ENCODE data around the gene INS.
"Not testable (repeated sequence)": the region's sequence is repeated elsewhere in the genome, so short reads cannot be mapped to it uniquely, and the experiment has no call there.

The INS gene

GRCh38 chr11:2180347-2180746, 19.3 kb upstream of the INS start:
- no peaks in the 10 kb centered on the region for H3K9me3 ChIP-seq (ENCODE audit: control insufficient read depth, insufficient read depth, low read length)
- DNase-seq (ENCODE audit: low read depth, low spot score): no peak
- no peak overlapping the region for H3K27ac ChIP-seq (ENCODE audit: low read length)
- no peak overlapping the region for H3K4me3 ChIP-seq (ENCODE audit: low read length)
- no peaks in the 10 kb centered on the region for H3K4me1 ChIP-seq (ENCODE audit: control insufficient read depth, insufficient read depth, low read length)
- no peaks in the 10 kb centered on the region for H3K27me3 ChIP-seq (ENCODE audit: control insufficient read depth, insufficient read depth, low read length)
- no CpG with 5 or more reads among the region's 15 CpGs for WGBS (ENCODE audit: insufficient coverage, insufficient read length)
- H3K36me3 ChIP-seq (ENCODE audit: control insufficient read depth, insufficient read depth, low read length): no peaks in the 10 kb centered on the region

- H3K4me1 ChIP-seq (ENCODE audit: control insufficient read depth, insufficient read depth, low read length): no peaks in the 10 kb centered on the region
- H3K27ac ChIP-seq (ENCODE audit: low read length): no peak overlapping the region
- H3K36me3 ChIP-seq (ENCODE audit: control insufficient read depth, insufficient read depth, low read length): no peaks in the 10 kb centered on the region
- no peaks in the 10 kb centered on the region for H3K27me3 ChIP-seq (ENCODE audit: control insufficient read depth, insufficient read depth, low read length)
- H3K4me3 ChIP-seq (ENCODE audit: low read length): no peak overlapping the region
- no CpG with 5 or more reads among the region's 10 CpGs for WGBS (ENCODE audit: insufficient coverage, insufficient read length)
- DNase-seq (ENCODE audit: low read depth, low spot score): no peak
- no peaks in the 10 kb centered on the region for H3K9me3 ChIP-seq (ENCODE audit: control insufficient read depth, insufficient read depth, low read length)
Observed at GRCh38 chr11:2179516-2179915, 18.5 kb upstream of the INS start.

- Histone ChIP-seq H3K36me3 (ENCODE audit: control insufficient read depth, insufficient read depth, low read length) (no peaks in the 10 kb centered on the region), H3K4me3 (ENCODE audit: low read length) (no peak overlapping the region), H3K4me1 (ENCODE audit: control insufficient read depth, insufficient read depth, low read length) (no peaks in the 10 kb centered on the region), H3K27ac (ENCODE audit: low read length) (no peak overlapping the region), H3K27me3 (ENCODE audit: control insufficient read depth, insufficient read depth, low read length) (no peaks in the 10 kb centered on the region), H3K9me3 (ENCODE audit: control insufficient read depth, insufficient read depth, low read length) (no peaks in the 10 kb centered on the region)
- WGBS (ENCODE audit: insufficient coverage, insufficient read length): no CpG with 5 or more reads among the region's 16 CpGs
- DNase-seq (ENCODE audit: low read depth, low spot score): no peak
Observed at GRCh38 chr11:2178906-2179494, 18.0 kb upstream of the INS start.

GRCh38 chr11:2178055-2178773, 17.2 kb upstream of the INS start:
- not testable (repeated sequence) for H3K36me3 ChIP-seq (ENCODE audit: control insufficient read depth, insufficient read depth, low read length); H3K27me3 ChIP-seq (ENCODE audit: control insufficient read depth, insufficient read depth, low read length); H3K9me3 ChIP-seq (ENCODE audit: control insufficient read depth, insufficient read depth, low read length); DNase-seq (ENCODE audit: low read depth, low spot score); H3K27ac ChIP-seq (ENCODE audit: low read length); H3K4me1 ChIP-seq (ENCODE audit: control insufficient read depth, insufficient read depth, low read length); H3K4me3 ChIP-seq (ENCODE audit: low read length)
- no CpG with 5 or more reads among the region's 16 CpGs for WGBS (ENCODE audit: insufficient coverage, insufficient read length)

- WGBS (ENCODE audit: insufficient coverage, insufficient read length): no CpG with 5 or more reads among the region's 18 CpGs
- no peaks in the 10 kb centered on the region for H3K4me1 ChIP-seq (ENCODE audit: control insufficient read depth, insufficient read depth, low read length)
- H3K27me3 ChIP-seq (ENCODE audit: control insufficient read depth, insufficient read depth, low read length): no peaks in the 10 kb centered on the region
- H3K9me3 ChIP-seq (ENCODE audit: control insufficient read depth, insufficient read depth, low read length): no peaks in the 10 kb centered on the region
- no peak overlapping the region for H3K27ac ChIP-seq (ENCODE audit: low read length)
- no peak for DNase-seq (ENCODE audit: low read depth, low spot score)
- no peaks in the 10 kb centered on the region for H3K36me3 ChIP-seq (ENCODE audit: control insufficient read depth, insufficient read depth, low read length)
- H3K4me3 ChIP-seq (ENCODE audit: low read length): no peak overlapping the region
Observed at GRCh38 chr11:2177076-2177475, 16.1 kb upstream of the INS start.

GRCh38 chr11:2176389-2176900, 15.4 kb upstream of the INS start:
- H3K4me3 ChIP-seq (ENCODE audit: low read length): no peak overlapping the region
- H3K9me3 ChIP-seq (ENCODE audit: control insufficient read depth, insufficient read depth, low read length): no peaks in the 10 kb centered on the region
- H3K27me3 ChIP-seq (ENCODE audit: control insufficient read depth, insufficient read depth, low read length): no peaks in the 10 kb centered on the region
- no peak overlapping the region for H3K27ac ChIP-seq (ENCODE audit: low read length)
- no peaks in the 10 kb centered on the region for H3K4me1 ChIP-seq (ENCODE audit: control insufficient read depth, insufficient read depth, low read length)
- no peaks in the 10 kb centered on the region; the same call in 1 of the 2 replicates for H3K36me3 ChIP-seq (ENCODE audit: control insufficient read depth, insufficient read depth, low read length)
- WGBS (ENCODE audit: insufficient coverage, insufficient read length): no CpG with 5 or more reads among the region's 14 CpGs
- DNase-seq (ENCODE audit: low read depth, low spot score): no peak

GRCh38 chr11:2175659-2176058, 14.7 kb upstream of the INS start:
- Histone ChIP-seq H3K9me3 (ENCODE audit: control insufficient read depth, insufficient read depth, low read length) (no peaks in the 10 kb centered on the region), H3K36me3 (ENCODE audit: control insufficient read depth, insufficient read depth, low read length) (no peaks in the 10 kb centered on the region; the same call in 1 of the 2 replicates), H3K4me1 (ENCODE audit: control insufficient read depth, insufficient read depth, low read length) (no peaks in the 10 kb centered on the region), H3K4me3 (ENCODE audit: low read length) (no peak overlapping the region), H3K27ac (ENCODE audit: low read length) (no peak overlapping the region), H3K27me3 (ENCODE audit: control insufficient read depth, insufficient read depth, low read length) (no peaks in the 10 kb centered on the region)
- WGBS (ENCODE audit: insufficient coverage, insufficient read length): no CpG with 5 or more reads among the region's 13 CpGs
- DNase-seq (ENCODE audit: low read depth, low spot score): no peak

GRCh38 chr11:2174361-2174760, 13.4 kb upstream of the INS start:
- Histone ChIP-seq H3K4me3 (ENCODE audit: low read length) (no peak overlapping the region), H3K27me3 (ENCODE audit: control insufficient read depth, insufficient read depth, low read length) (no peaks in the 10 kb centered on the region), H3K4me1 (ENCODE audit: control insufficient read depth, insufficient read depth, low read length) (no peaks in the 10 kb centered on the region), H3K9me3 (ENCODE audit: control insufficient read depth, insufficient read depth, low read length) (no peaks in the 10 kb centered on the region), H3K36me3 (ENCODE audit: control insufficient read depth, insufficient read depth, low read length) (no peaks in the 10 kb centered on the region; the same call in 1 of the 2 replicates), H3K27ac (ENCODE audit: low read length) (no peak overlapping the region)
- DNase-seq (ENCODE audit: low read depth, low spot score): no peak
- WGBS (ENCODE audit: insufficient coverage, insufficient read length): no CpG with 5 or more reads among the region's 11 CpGs

GRCh38 chr11:2173761-2174160, 12.8 kb upstream of the INS start:
- no peaks in the 10 kb centered on the region; the same call in 1 of the 2 replicates for H3K36me3 ChIP-seq (ENCODE audit: control insufficient read depth, insufficient read depth, low read length)
- H3K4me1 ChIP-seq (ENCODE audit: control insufficient read depth, insufficient read depth, low read length): no peaks in the 10 kb centered on the region
- H3K9me3 ChIP-seq (ENCODE audit: control insufficient read depth, insufficient read depth, low read length): no peaks in the 10 kb centered on the region
- no peak for DNase-seq (ENCODE audit: low read depth, low spot score)
- WGBS (ENCODE audit: insufficient coverage, insufficient read length): no CpG with 5 or more reads among the region's 11 CpGs
- no peaks in the 10 kb centered on the region for H3K27me3 ChIP-seq (ENCODE audit: control insufficient read depth, insufficient read depth, low read length)
- H3K27ac ChIP-seq (ENCODE audit: low read length): no peak overlapping the region
- no peak overlapping the region for H3K4me3 ChIP-seq (ENCODE audit: low read length)

- Histone ChIP-seq H3K4me3 (ENCODE audit: low read length) (no peak overlapping the region), H3K27ac (ENCODE audit: low read length) (no peak overlapping the region), H3K4me1 (ENCODE audit: control insufficient read depth, insufficient read depth, low read length) (no peaks in the 10 kb centered on the region), H3K9me3 (ENCODE audit: control insufficient read depth, insufficient read depth, low read length) (no peaks in the 10 kb centered on the region), H3K27me3 (ENCODE audit: control insufficient read depth, insufficient read depth, low read length) (no peaks in the 10 kb centered on the region), H3K36me3 (ENCODE audit: control insufficient read depth, insufficient read depth, low read length) (no peaks in the 10 kb centered on the region; the same call in 1 of the 2 replicates)
- DNase-seq (ENCODE audit: low read depth, low spot score): no peak
- no CpG with 5 or more reads among the region's 16 CpGs for WGBS (ENCODE audit: insufficient coverage, insufficient read length)
Observed at GRCh38 chr11:2173150-2173693, 12.2 kb upstream of the INS start.

Measured in iPS DF 6.9 (cell line).